Measurements from ENCODE around the gene ATP8A2. TPM values are rescaled to one million over a fixed set of nuclear protein-coding genes. Genes with fewer than 3 reads are reported as not detected.

ATP8A2 gene
- total RNA-seq, 1 experiment from 2014 or later, result 5.2 TPM

DNA sequence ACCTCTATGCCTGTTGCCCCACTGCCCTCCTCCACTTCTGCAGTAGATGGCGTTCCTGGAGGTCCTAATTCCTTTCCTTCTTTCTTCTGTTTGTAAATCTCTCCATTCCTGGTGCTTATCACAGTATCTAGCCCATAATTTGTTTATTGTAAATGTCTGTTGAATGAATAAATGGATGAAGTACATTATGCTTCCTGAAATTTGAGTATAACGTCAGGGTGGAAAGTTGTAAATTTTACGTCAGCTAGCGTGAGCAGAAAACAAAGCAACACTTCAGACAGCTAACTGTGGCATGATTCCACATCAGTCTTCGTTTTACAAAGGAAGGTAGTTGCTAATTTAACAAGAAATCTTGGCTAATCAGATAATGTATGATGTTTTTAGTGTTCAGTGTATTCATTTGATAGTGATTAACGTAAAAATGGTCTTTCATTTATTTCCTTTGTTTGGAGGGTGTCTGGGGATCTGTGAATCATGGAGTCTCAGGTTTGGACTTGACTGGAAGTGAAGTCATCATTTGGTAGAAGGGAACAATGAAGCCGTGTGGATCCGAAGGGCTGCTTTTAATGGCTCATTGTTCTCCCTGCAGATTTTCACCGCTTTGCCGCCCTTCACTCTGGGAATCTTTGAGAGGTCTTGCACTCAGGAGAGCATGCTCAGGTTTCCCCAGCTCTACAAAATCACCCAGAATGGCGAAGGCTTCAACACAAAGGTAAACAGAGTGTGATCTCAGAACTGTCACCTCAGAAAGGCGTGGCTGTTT is 465.0 kb downstream of the ATP8A2 start:
- TF ChIP-seq GTF2I (CRISPR knock-in tag; conservative IDR thresholded peaks at IDR 0.05), result no peak
- TF ChIP-seq, protein P1, sequence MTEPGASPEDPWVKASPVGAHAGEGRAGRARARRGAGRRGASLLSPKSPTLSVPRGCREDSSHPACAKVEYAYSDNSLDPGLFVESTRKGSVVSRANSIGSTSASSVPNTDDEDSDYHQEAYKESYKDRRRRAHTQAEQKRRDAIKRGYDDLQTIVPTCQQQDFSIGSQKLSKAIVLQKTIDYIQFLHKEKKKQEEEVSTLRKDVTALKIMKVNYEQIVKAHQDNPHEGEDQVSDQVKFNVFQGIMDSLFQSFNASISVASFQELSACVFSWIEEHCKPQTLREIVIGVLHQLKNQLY (CRISPR knock-in tag; IDR thresholded peaks at IDR 0.05), result no peak
- no peak for TF ChIP-seq JAZF1 (CRISPR knock-in tag; IDR thresholded peaks at IDR 0.05)
- TF ChIP-seq NR3C1 (CRISPR knock-in tag; conservative IDR thresholded peaks at IDR 0.05; ENCODE audit: low read depth), result no peak
- no peak for TF ChIP-seq ZNF671 (CRISPR knock-in tag; IDR thresholded peaks at IDR 0.05)
- TF ChIP-seq HMGA2 (CRISPR knock-in tag; IDR thresholded peaks at IDR 0.05), result no peak
- TF ChIP-seq ZNF219 (CRISPR knock-in tag; IDR thresholded peaks at IDR 0.05; ENCODE audit: borderline replicate concordance), result no peak
- TF ChIP-seq GRHL2 (CRISPR knock-in tag; IDR thresholded peaks at IDR 0.05; ENCODE audit: insufficient replicate concordance, severe bottlenecking), result no peak
- TF ChIP-seq, protein P2, sequence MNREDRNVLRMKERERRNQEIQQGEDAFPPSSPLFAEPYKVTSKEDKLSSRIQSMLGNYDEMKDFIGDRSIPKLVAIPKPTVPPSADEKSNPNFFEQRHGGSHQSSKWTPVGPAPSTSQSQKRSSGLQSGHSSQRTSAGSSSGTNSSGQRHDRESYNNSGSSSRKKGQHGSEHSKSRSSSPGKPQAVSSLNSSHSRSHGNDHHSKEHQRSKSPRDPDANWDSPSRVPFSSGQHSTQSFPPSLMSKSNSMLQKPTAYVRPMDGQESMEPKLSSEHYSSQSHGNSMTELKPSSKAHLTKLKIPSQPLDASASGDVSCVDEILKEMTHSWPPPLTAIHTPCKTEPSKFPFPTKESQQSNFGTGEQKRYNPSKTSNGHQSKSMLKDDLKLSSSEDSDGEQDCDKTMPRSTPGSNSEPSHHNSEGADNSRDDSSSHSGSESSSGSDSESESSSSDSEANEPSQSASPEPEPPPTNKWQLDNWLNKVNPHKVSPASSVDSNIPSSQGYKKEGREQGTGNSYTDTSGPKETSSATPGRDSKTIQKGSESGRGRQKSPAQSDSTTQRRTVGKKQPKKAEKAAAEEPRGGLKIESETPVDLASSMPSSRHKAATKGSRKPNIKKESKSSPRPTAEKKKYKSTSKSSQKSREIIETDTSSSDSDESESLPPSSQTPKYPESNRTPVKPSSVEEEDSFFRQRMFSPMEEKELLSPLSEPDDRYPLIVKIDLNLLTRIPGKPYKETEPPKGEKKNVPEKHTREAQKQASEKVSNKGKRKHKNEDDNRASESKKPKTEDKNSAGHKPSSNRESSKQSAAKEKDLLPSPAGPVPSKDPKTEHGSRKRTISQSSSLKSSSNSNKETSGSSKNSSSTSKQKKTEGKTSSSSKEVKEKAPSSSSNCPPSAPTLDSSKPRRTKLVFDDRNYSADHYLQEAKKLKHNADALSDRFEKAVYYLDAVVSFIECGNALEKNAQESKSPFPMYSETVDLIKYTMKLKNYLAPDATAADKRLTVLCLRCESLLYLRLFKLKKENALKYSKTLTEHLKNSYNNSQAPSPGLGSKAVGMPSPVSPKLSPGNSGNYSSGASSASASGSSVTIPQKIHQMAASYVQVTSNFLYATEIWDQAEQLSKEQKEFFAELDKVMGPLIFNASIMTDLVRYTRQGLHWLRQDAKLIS (CRISPR knock-in tag; IDR thresholded peaks at IDR 0.05; ENCODE audit: borderline replicate concordance), result no peak
- TF ChIP-seq SMAD4 (CRISPR knock-in tag; IDR thresholded peaks at IDR 0.05), result no peak
- no peak for TF ChIP-seq EMX1 (CRISPR knock-in tag; IDR thresholded peaks at IDR 0.05)
- no peak for TF ChIP-seq TCF7 (CRISPR knock-in tag; IDR thresholded peaks at IDR 0.05; ENCODE audit: low read depth)
- TF ChIP-seq, protein P3, sequence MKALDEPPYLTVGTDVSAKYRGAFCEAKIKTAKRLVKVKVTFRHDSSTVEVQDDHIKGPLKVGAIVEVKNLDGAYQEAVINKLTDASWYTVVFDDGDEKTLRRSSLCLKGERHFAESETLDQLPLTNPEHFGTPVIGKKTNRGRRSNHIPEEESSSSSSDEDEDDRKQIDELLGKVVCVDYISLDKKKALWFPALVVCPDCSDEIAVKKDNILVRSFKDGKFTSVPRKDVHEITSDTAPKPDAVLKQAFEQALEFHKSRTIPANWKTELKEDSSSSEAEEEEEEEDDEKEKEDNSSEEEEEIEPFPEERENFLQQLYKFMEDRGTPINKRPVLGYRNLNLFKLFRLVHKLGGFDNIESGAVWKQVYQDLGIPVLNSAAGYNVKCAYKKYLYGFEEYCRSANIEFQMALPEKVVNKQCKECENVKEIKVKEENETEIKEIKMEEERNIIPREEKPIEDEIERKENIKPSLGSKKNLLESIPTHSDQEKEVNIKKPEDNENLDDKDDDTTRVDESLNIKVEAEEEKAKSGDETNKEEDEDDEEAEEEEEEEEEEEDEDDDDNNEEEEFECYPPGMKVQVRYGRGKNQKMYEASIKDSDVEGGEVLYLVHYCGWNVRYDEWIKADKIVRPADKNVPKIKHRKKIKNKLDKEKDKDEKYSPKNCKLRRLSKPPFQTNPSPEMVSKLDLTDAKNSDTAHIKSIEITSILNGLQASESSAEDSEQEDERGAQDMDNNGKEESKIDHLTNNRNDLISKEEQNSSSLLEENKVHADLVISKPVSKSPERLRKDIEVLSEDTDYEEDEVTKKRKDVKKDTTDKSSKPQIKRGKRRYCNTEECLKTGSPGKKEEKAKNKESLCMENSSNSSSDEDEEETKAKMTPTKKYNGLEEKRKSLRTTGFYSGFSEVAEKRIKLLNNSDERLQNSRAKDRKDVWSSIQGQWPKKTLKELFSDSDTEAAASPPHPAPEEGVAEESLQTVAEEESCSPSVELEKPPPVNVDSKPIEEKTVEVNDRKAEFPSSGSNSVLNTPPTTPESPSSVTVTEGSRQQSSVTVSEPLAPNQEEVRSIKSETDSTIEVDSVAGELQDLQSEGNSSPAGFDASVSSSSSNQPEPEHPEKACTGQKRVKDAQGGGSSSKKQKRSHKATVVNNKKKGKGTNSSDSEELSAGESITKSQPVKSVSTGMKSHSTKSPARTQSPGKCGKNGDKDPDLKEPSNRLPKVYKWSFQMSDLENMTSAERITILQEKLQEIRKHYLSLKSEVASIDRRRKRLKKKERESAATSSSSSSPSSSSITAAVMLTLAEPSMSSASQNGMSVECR (CRISPR knock-in tag; IDR thresholded peaks at IDR 0.05; ENCODE audit: borderline replicate concordance), result no peak
- TF ChIP-seq, protein P4, sequence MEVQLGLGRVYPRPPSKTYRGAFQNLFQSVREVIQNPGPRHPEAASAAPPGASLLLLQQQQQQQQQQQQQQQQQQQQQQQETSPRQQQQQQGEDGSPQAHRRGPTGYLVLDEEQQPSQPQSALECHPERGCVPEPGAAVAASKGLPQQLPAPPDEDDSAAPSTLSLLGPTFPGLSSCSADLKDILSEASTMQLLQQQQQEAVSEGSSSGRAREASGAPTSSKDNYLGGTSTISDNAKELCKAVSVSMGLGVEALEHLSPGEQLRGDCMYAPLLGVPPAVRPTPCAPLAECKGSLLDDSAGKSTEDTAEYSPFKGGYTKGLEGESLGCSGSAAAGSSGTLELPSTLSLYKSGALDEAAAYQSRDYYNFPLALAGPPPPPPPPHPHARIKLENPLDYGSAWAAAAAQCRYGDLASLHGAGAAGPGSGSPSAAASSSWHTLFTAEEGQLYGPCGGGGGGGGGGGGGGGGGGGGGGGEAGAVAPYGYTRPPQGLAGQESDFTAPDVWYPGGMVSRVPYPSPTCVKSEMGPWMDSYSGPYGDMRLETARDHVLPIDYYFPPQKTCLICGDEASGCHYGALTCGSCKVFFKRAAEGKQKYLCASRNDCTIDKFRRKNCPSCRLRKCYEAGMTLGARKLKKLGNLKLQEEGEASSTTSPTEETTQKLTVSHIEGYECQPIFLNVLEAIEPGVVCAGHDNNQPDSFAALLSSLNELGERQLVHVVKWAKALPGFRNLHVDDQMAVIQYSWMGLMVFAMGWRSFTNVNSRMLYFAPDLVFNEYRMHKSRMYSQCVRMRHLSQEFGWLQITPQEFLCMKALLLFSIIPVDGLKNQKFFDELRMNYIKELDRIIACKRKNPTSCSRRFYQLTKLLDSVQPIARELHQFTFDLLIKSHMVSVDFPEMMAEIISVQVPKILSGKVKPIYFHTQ (CRISPR knock-in tag; IDR thresholded peaks at IDR 0.05), result no peak
- TF ChIP-seq, protein P5, sequence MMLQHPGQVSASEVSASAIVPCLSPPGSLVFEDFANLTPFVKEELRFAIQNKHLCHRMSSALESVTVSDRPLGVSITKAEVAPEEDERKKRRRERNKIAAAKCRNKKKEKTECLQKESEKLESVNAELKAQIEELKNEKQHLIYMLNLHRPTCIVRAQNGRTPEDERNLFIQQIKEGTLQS (CRISPR knock-in tag; conservative IDR thresholded peaks at IDR 0.05), result no peak
- TF ChIP-seq, protein P6, sequence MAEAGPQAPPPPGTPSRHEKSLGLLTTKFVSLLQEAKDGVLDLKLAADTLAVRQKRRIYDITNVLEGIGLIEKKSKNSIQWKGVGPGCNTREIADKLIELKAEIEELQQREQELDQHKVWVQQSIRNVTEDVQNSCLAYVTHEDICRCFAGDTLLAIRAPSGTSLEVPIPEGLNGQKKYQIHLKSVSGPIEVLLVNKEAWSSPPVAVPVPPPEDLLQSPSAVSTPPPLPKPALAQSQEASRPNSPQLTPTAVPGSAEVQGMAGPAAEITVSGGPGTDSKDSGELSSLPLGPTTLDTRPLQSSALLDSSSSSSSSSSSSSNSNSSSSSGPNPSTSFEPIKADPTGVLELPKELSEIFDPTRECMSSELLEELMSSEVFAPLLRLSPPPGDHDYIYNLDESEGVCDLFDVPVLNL (CRISPR knock-in tag; IDR thresholded peaks at IDR 0.05; ENCODE audit: borderline replicate concordance, low read depth), result no peak
- TF ChIP-seq SOX15 (CRISPR knock-in tag; IDR thresholded peaks at IDR 0.05), result no peak
- TF ChIP-seq ZNF416 (CRISPR knock-in tag; IDR thresholded peaks at IDR 0.05), result no peak
- TF ChIP-seq KAT7 (CRISPR knock-in tag; IDR thresholded peaks at IDR 0.05; ENCODE audit: borderline replicate concordance), result no peak
- Mint-ChIP-seq H3K27me3 (ENCODE audit: low read depth) (no peaks in the 10 kb centered on the region; the same call in 1 of the 2 replicates), H3K4me3 (no peak overlapping the region), H3K27ac (no peak overlapping the region; the same call in 1 of the 2 replicates), H3K36me3 (peaks cover 3% of the 10 kb centered on the region), H3K4me1 (peaks cover 14% of the 10 kb centered on the region), H3K9me3 (peaks cover 3% of the 10 kb centered on the region)
- ChIA-PET CTCF (interaction anchor here (0.6 to 1.3 kb wide), 5 partner anchors 30 to 238 kb away, joined by 3 to 5 read pairs (median 3); no protein-coding TSS in a partner anchor), POLR2A (no interaction called here)
- ATAC-seq (no peak), DNase-seq (ENCODE audit: low spot score) (no peak)

Measured in WTC11 (cell line).